Neural progenitor cell (in vitro differentiated cells): ENCODE results near the gene THEM5.

Experiments used
- CTCF ChIP-seq: fragments of 200-600 bp; sonication (generic); IDR thresholded peaks from 2 replicates; pipeline ENCODE4 v1.5.1; 2017; ENCODE audit warnings: antibody characterized with exemption, mild to moderate bottlenecking
- EZH2 ChIP-seq: fragments of 200-600 bp; sonication (generic); IDR thresholded peaks from 2 replicates; pipeline ENCODE4 v1.6.1; 2017; ENCODE audit warnings: antibody characterized with exemption, mild to moderate bottlenecking, moderate library complexity
- EZH2phosphoT487 ChIP-seq: fragments of 200-600 bp; sonication (generic); IDR thresholded peaks from 2 replicates; pipeline ENCODE4 v1.6.1; 2017; ENCODE audit warnings: antibody characterized with exemption

GRCh38 chr1:151822404-151822803 is 31.1 kb downstream of the THEM5 start:
- TF ChIP-seq CTCF (no peak), EZH2 (no peak), EZH2phosphoT487 (no peak)
